ENCODE measurements around the gene ELOVL5. TPM values are rescaled to one million over a fixed set of nuclear protein-coding genes. Genes with fewer than 3 reads are reported as not detected.

Gene ELOVL5
- total RNA-seq, 1 donor from 2014 or later, result 19.0 TPM

DNA sequence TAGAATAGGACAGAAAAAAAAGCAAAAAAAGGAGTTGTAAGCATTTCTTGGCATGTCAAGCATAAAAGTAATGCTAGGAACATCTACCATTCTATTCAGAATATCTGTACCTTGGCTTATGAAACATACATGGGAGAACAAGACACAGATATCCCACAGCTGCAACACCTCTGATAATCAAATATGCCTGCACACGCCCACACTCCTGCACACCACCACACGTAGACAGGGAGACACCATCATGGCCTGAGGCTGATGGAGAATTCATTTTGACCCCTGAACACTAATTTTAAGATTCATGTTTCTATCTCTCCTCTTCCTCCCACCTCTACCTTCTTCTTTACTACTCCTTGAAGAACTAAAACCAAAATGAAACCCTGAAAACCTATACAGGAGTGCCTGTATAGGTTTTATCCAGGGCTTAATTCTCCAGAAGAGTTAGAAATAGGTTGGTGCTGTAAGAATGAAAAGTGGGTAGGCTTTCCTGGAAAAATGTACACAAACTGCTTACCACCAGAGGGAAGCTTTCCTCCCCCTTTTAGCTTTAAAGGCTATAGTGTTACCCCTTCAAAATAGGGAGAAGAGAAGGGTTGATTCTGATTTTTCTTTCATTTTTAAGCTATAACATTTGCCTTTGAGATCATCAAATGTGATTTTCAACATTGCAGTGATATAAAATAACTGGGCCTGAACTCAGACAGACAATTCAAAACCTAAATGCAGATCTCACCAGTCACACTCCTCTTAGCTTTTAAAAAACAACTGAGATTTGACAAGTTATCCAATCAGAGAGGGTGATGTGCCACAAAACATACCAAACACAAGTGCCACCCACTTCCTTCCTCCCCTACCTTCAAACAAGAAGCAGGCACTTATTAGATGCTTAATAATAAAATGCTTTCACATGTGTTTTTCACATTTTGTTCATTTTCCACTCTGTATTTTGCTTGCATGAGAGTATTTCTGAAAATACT, 57.9 kb downstream of the ELOVL5 start:
- Histone ChIP-seq H3K36me3 (peaks cover 14% of the 10 kb centered on the region), H3K27me3 (ENCODE audit: low read depth) (no peaks in the 10 kb centered on the region), H3K4me3 (no peak overlapping the region), H3K9me3 (replicated peaks) (no peaks in the 10 kb centered on the region), H3K4me1 (peaks cover 34% of the 10 kb centered on the region), H3K27ac (replicated peaks) (no peak overlapping the region)
- no peak for DNase-seq
- TF ChIP-seq, protein P1, sequence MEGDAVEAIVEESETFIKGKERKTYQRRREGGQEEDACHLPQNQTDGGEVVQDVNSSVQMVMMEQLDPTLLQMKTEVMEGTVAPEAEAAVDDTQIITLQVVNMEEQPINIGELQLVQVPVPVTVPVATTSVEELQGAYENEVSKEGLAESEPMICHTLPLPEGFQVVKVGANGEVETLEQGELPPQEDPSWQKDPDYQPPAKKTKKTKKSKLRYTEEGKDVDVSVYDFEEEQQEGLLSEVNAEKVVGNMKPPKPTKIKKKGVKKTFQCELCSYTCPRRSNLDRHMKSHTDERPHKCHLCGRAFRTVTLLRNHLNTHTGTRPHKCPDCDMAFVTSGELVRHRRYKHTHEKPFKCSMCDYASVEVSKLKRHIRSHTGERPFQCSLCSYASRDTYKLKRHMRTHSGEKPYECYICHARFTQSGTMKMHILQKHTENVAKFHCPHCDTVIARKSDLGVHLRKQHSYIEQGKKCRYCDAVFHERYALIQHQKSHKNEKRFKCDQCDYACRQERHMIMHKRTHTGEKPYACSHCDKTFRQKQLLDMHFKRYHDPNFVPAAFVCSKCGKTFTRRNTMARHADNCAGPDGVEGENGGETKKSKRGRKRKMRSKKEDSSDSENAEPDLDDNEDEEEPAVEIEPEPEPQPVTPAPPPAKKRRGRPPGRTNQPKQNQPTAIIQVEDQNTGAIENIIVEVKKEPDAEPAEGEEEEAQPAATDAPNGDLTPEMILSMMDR (IDR thresholded peaks at IDR 0.05; ENCODE audit: borderline replicate concordance), result no peak
- intact Hi-C loops (cut with micrococcal nuclease), result no loop called here

GRCh38 chr6:53287336-53288225, 61.2 kb downstream of the ELOVL5 start:
- H3K27me3 ChIP-seq (ENCODE audit: low read depth), result no peaks in the 10 kb centered on the region
- DNase-seq, result no peak
- intact Hi-C loops (cut with micrococcal nuclease), result no loop called here
- H3K9me3 ChIP-seq (replicated peaks), result no peaks in the 10 kb centered on the region
- peaks cover 14% of the 10 kb centered on the region for H3K36me3 ChIP-seq
- peaks cover 32% of the 10 kb centered on the region for H3K4me1 ChIP-seq
- no peak overlapping the region for H3K4me3 ChIP-seq
- peak overlapping the region; percentile 43 for H3K27ac ChIP-seq (replicated peaks)
- TF ChIP-seq, protein P1 (IDR thresholded peaks at IDR 0.05; ENCODE audit: borderline replicate concordance), result no peak

DNA sequence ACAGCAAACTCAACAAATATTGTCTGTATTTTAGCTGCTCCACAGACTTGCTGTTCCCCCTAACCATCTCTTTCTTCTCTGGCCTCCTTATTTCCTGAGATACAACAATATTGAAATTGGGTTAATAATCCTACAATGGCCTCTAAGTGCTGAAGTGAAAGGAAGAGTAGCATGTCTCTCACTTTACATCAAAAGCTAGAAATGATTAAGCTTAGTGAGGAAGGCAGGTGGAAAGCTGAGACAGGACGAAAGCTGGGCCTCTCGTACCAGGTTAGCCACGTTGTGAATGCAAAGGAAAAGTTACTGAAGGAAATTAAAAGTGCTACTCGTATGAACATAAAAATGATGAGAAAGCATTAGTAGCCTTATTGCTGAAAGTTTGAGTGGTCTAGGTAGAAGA, 63.8 kb downstream of the ELOVL5 start:
- Histone ChIP-seq H3K27me3 (ENCODE audit: low read depth) (no peaks in the 10 kb centered on the region), H3K4me1 (peaks cover 44% of the 10 kb centered on the region), H3K27ac (replicated peaks) (no peak overlapping the region), H3K36me3 (peaks cover 8% of the 10 kb centered on the region), H3K4me3 (no peak overlapping the region), H3K9me3 (replicated peaks) (no peaks in the 10 kb centered on the region)
- TF ChIP-seq, protein P1 (IDR thresholded peaks at IDR 0.05; ENCODE audit: borderline replicate concordance), result no peak
- intact Hi-C loops (cut with micrococcal nuclease), result no loop called here
- DNase-seq, result no peak

GRCh38 chr6:53282741-53283140, 66.0 kb downstream of the ELOVL5 start:
- peak overlapping the region; percentile 36 for H3K27ac ChIP-seq (replicated peaks)
- no peak overlapping the region for H3K4me3 ChIP-seq
- H3K9me3 ChIP-seq (replicated peaks), result no peaks in the 10 kb centered on the region
- peaks cover 11% of the 10 kb centered on the region for H3K36me3 ChIP-seq
- no peaks in the 10 kb centered on the region for H3K27me3 ChIP-seq (ENCODE audit: low read depth)
- intact Hi-C loops (cut with micrococcal nuclease), result no loop called here
- peaks cover 43% of the 10 kb centered on the region for H3K4me1 ChIP-seq
- no peak for DNase-seq
- TF ChIP-seq, protein P1 (IDR thresholded peaks at IDR 0.05; ENCODE audit: borderline replicate concordance), result no peak

DNA sequence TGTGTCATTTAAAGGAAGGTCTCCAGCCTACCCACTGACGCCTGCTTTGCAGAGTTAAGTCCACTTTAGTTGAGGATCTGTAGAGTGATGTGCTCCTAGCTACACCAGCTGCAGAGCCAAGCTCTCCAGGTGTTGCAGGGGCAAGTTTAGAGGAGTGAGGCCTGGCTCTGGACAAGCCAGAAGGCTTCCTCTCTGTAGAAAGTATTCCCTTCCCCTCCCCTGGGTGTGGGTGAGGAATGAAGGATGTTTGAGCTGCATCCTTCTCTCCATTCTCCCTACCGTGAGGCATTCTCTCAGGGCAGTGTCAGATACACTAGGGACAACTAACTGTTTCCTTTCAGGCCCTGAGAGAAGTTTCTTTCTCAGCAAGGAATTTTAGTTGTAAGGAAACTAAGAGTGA, 66.5 kb downstream of the ELOVL5 start:
- no peak for DNase-seq
- TF ChIP-seq, protein P1 (IDR thresholded peaks at IDR 0.05; ENCODE audit: borderline replicate concordance), result no peak
- intact Hi-C loops (cut with micrococcal nuclease), result no loop called here

More for the DNA sequence above, 66.5 kb downstream of the ELOVL5 start:
- Histone ChIP-seq H3K4me1 (peaks cover 38% of the 10 kb centered on the region), H3K9me3 (replicated peaks) (no peaks in the 10 kb centered on the region), H3K27me3 (ENCODE audit: low read depth) (no peaks in the 10 kb centered on the region), H3K4me3 (no peak overlapping the region), H3K27ac (replicated peaks) (peak overlapping the region; percentile 36), H3K36me3 (peaks cover 16% of the 10 kb centered on the region)
